ENCODE results near the gene CD2BP2. TPM values are rescaled to one million over a fixed set of nuclear protein-coding genes. Genes with fewer than 3 reads are reported as not detected.
A peak's percentile ranks its signal among the peaks of the same experiment; 100 is the strongest.

Gene CD2BP2
- total and polyA plus RNA-seq, 2 of the 8 experiments (the other 6 are each of a cell fraction or from before 2014, with no cell fraction given), result 22.4 to 55.3 TPM

- TF ChIP-seq CHD7 (IDR thresholded peaks at IDR 0.05; ENCODE audit: insufficient replicate concordance, low read length), result no peak
- no peak for TF ChIP-seq POU5F1 (IDR thresholded peaks at IDR 0.05; ENCODE audit: low read depth, low read length)
- TF ChIP-seq ZNF274 (IDR thresholded peaks at IDR 0.05; ENCODE audit: borderline replicate concordance, extremely low read depth, low read length), result no peak
- no peak for TF ChIP-seq BRCA1 (IDR thresholded peaks at IDR 0.05; ENCODE audit: low read depth, low read length)
- TF ChIP-seq ASH2L (IDR thresholded peaks at IDR 0.05; ENCODE audit: low read length), result no peak
- TF ChIP-seq CTBP2 (IDR thresholded peaks at IDR 0.05; ENCODE audit: borderline replicate concordance, insufficient read depth, insufficient read length, low read length), result no peak
- no peak for TF ChIP-seq KDM5A (IDR thresholded peaks at IDR 0.05; ENCODE audit: low read length)
- TF ChIP-seq YY1 (IDR thresholded peaks at IDR 0.05; ENCODE audit: low read depth, low read length), result no peak
- peak; percentile 45 for TF ChIP-seq POLR2AphosphoS5 (IDR thresholded peaks at IDR 0.05; ENCODE audit: low read depth, low read length)
- peak in 1 of 2 experiments; percentile 60; a peak in 1 of 3 replicates for TF ChIP-seq POLR2A (IDR thresholded peaks at IDR 0.05; ENCODE audit: control extremely low read depth in 1 of 2, low read depth in 2 of 2, low read length in 2 of 2)
- TF ChIP-seq TAF1 (IDR thresholded peaks at IDR 0.05; ENCODE audit: low read depth, low read length), result no peak
Measured at GRCh38 chr16:30397776-30398660, 42.9 kb upstream of the CD2BP2 start (continued).

Data from H1 (cell line).